Measurements from ENCODE around the gene ZIC2. TPM values are rescaled to one million over a fixed set of nuclear protein-coding genes. Genes with fewer than 3 reads are reported as not detected.

The ZIC2 gene
- total RNA-seq, 2 donors from 2014 or later = not detected

- H3K4me1 ChIP-seq = peaks cover 24% of the 10 kb centered on the region
- TF ChIP-seq, protein P1, sequence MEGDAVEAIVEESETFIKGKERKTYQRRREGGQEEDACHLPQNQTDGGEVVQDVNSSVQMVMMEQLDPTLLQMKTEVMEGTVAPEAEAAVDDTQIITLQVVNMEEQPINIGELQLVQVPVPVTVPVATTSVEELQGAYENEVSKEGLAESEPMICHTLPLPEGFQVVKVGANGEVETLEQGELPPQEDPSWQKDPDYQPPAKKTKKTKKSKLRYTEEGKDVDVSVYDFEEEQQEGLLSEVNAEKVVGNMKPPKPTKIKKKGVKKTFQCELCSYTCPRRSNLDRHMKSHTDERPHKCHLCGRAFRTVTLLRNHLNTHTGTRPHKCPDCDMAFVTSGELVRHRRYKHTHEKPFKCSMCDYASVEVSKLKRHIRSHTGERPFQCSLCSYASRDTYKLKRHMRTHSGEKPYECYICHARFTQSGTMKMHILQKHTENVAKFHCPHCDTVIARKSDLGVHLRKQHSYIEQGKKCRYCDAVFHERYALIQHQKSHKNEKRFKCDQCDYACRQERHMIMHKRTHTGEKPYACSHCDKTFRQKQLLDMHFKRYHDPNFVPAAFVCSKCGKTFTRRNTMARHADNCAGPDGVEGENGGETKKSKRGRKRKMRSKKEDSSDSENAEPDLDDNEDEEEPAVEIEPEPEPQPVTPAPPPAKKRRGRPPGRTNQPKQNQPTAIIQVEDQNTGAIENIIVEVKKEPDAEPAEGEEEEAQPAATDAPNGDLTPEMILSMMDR (IDR thresholded peaks at IDR 0.05) = no peak
- no peak for TF ChIP-seq POLR2A (IDR thresholded peaks at IDR 0.05)
- 30 to 33% methylated on average over 8 of the region's 8 CpGs for WGBS, 2 donors
- H3K27ac ChIP-seq = no peak overlapping the region
- H3K4me3 ChIP-seq = no peak overlapping the region
- DNase-seq = no peak
- no peaks in the 10 kb centered on the region for H3K36me3 ChIP-seq (replicated peaks in 1 of 2; ENCODE audit: insufficient read depth in 1 of 2, low read depth in 2 of 2)
- intact Hi-C loops (cut with DNase I) = no loop called here
- no peak for ATAC-seq
- H3K9me3 ChIP-seq = peaks cover 0 to 4% (median 0%) of the 10 kb centered on the region in 3 donors
- peaks cover 6 to 96% of the 10 kb centered on the region in 2 donors for H3K27me3 ChIP-seq
Observed at GRCh38 chr13:99986741-99987140, 5.2 kb downstream of the ZIC2 start.

DNA sequence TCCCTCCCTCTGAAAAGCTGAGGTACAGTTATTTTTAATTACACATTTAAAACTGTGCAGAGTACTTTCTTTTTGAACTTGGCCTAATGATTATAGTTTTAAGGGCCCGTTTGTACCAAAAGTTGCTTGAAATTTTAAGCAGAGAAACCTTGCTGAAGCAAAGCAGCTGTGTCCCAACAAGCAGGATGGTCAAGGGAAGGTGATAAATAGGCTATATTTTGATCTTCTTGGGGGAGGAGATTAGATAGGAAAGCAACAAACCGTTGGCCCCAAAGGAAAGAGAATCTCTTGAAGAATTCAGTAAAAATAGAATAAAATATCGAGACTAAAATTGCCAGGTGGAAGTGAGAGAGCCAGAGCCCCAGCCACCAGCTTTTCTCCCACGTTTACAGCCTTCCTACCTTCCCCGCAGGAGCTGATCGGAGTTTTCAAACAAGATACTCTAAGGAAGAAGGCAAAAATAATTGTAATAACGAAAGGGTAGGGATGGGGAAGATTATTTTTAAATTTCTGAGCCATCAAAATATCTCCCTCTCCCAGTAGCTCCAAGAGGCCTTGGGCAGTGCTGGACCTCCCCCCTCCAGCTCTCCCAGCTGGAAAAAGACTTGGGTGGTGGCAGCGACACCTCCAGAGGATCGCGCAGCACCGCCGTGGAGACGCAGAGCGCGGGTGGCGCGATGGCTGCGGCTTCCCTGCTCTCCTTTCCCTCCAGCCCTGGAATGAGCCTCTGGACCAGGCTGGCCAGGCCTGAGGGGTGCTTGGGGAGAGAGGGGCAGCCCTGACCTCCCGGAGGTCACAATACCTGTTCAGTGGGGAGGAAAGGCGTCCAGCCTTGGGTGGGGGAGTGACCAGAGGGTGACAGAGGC is 5.8 kb downstream of the ZIC2 start:
- TF ChIP-seq POLR2A (IDR thresholded peaks at IDR 0.05) = no peak
- TF ChIP-seq, protein P1 (IDR thresholded peaks at IDR 0.05) = no peak
- H3K9me3 ChIP-seq = peaks cover 0 to 4% (median 0%) of the 10 kb centered on the region in 3 donors
- ATAC-seq = no peak
- 9 to 15% methylated on average over 15 to 18 of the region's 20 CpGs for WGBS, 2 donors
- no peak for DNase-seq
- no peak overlapping the region for H3K27ac ChIP-seq
- H3K4me3 ChIP-seq = no peak overlapping the region
- intact Hi-C loops (cut with DNase I) = no loop called here
- peaks cover 6 to 96% of the 10 kb centered on the region in 2 donors for H3K27me3 ChIP-seq
- no peaks in the 10 kb centered on the region for H3K36me3 ChIP-seq (replicated peaks in 1 of 2; ENCODE audit: insufficient read depth in 1 of 2, low read depth in 2 of 2)
- H3K4me1 ChIP-seq = peaks cover 17% of the 10 kb centered on the region

- WGBS, 2 donors = 7 to 16% methylated on average over 13 to 43 of the region's 43 CpGs
- TF ChIP-seq, protein P1 (IDR thresholded peaks at IDR 0.05) = no peak
- TF ChIP-seq POLR2A (IDR thresholded peaks at IDR 0.05) = no peak
- H3K4me1 ChIP-seq = peaks cover 16% of the 10 kb centered on the region
- no peak overlapping the region for H3K27ac ChIP-seq
- H3K36me3 ChIP-seq (replicated peaks in 1 of 2; ENCODE audit: insufficient read depth in 1 of 2, low read depth in 2 of 2) = no peaks in the 10 kb centered on the region
- intact Hi-C loops (cut with DNase I) = no loop called here
- H3K9me3 ChIP-seq = peaks cover 0 to 4% (median 0%) of the 10 kb centered on the region in 3 donors
- H3K27me3 ChIP-seq = peaks cover 6 to 94% of the 10 kb centered on the region in 2 donors
- ATAC-seq = no peak
- no peak for DNase-seq
- H3K4me3 ChIP-seq = no peak overlapping the region
Observed at GRCh38 chr13:99988529-99989275, 7.1 kb downstream of the ZIC2 start.

- Histone ChIP-seq H3K36me3 (replicated peaks in 1 of 2; ENCODE audit: insufficient read depth in 1 of 2, low read depth in 2 of 2) (no peaks in the 10 kb centered on the region), H3K27ac (no peak overlapping the region), H3K27me3 (peaks cover 13 to 95% of the 10 kb centered on the region in 2 donors), H3K4me1 (peaks cover 16% of the 10 kb centered on the region), H3K4me3 (no peak overlapping the region), H3K9me3 (peaks cover 0 to 4% (median 0%) of the 10 kb centered on the region in 3 donors)
- 12 to 27% methylated on average over 35 to 39 of the region's 42 CpGs for WGBS, 2 donors
- TF ChIP-seq POLR2A (IDR thresholded peaks at IDR 0.05) = no peak
- TF ChIP-seq, protein P1 (IDR thresholded peaks at IDR 0.05) = no peak
- no peak for DNase-seq
- intact Hi-C loops (cut with DNase I) = no loop called here
- ATAC-seq = no peak
Observed at GRCh38 chr13:99989276-99990125, 7.9 kb downstream of the ZIC2 start.
